Subcutaneous abdominal adipose tissue (tissue), 5 donors: ENCODE data around the gene BPIFA1.

Experiments
- H3K27ac ChIP-seq: one replicate; pipeline ENCODE4 v1.7.0; 2013; ENCODE audit warnings: low read depth, mild to moderate bottlenecking, inconsistent platforms, low read length, moderate library complexity
- H3K27me3 ChIP-seq, 5 donors: one replicate each; pipeline ENCODE4 v1.7.0; 2013; ENCODE audit warnings: low read length in 5 of 5, inconsistent platforms in 1 of 5; ENCODE audit not compliant: control insufficient read depth in 5 of 5, insufficient read depth in 4 of 5
- H3K36me3 ChIP-seq, 5 donors: one replicate each; pipeline ENCODE4 v1.7.0; 2013; ENCODE audit warnings: low read length in 5 of 5; ENCODE audit not compliant: control insufficient read depth in 5 of 5, insufficient read depth in 5 of 5
- H3K4me1 ChIP-seq, 5 donors: one replicate each; pipeline ENCODE4 v1.7.0; 2013; ENCODE audit warnings: low read length in 5 of 5, mild to moderate bottlenecking in 3 of 5, moderate library complexity in 1 of 5; ENCODE audit not compliant: control insufficient read depth in 5 of 5, insufficient read depth in 5 of 5
- H3K4me3 ChIP-seq, 5 donors: one replicate each; pipeline ENCODE4 v1.7.0; 2013; ENCODE audit warnings: low read length in 5 of 5, low read depth in 1 of 5
- H3K9ac ChIP-seq, 5 donors: one replicate each; pipeline ENCODE4 v1.7.0; 2013; ENCODE audit warnings: low read length in 5 of 5, mild to moderate bottlenecking in 4 of 5, moderate library complexity in 3 of 5
- H3K9me3 ChIP-seq, 5 donors: one replicate each; pipeline ENCODE4 v1.7.0; 2013; ENCODE audit warnings: low read length in 5 of 5; ENCODE audit not compliant: control insufficient read depth in 5 of 5
- donor health status: healthy.
- donor health status: healthy.
- donor health status: healthy.
- donor health status: healthy.
- donor health status: healthy.

BPIFA1 gene

DNA sequence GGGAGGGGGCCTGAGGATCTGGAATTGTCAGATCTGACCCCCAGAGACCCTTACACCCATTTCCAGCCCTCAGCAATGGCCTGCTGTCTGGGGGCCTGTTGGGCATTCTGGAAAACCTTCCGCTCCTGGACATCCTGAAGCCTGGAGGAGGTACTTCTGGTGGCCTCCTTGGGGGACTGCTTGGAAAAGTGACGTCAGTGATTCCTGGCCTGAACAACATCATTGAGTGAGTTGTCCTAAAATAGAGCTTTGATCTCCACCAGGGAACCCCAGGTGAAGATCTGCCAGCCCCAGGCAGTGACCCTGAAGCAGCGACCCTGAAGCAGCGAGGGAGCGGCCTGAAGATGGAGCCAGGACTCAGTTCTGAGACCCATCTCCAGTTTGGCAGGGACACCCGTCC, 2.2 kb downstream of the BPIFA1 start:
- Histone ChIP-seq H3K9ac (no peak overlapping the region), H3K27ac (no peak overlapping the region), H3K4me3 (no peak overlapping the region), H3K4me1 (no peaks in the 10 kb centered on the region), H3K9me3 (no peaks in the 10 kb centered on the region), H3K27me3 (peaks cover 0 to 26% (median 3%) of the 10 kb centered on the region in 5 donors), H3K36me3 (no peaks in the 10 kb centered on the region)

- Histone ChIP-seq H3K4me1 (no peaks in the 10 kb centered on the region), H3K9me3 (no peaks in the 10 kb centered on the region), H3K9ac (no peak overlapping the region), H3K4me3 (no peak overlapping the region), H3K27me3 (peaks cover 0 to 20% (median 3%) of the 10 kb centered on the region in 5 donors), H3K27ac (no peak overlapping the region), H3K36me3 (no peaks in the 10 kb centered on the region)
Observed at GRCh38 chr20:33239418-33239817, 3.6 kb downstream of the BPIFA1 start.

DNA sequence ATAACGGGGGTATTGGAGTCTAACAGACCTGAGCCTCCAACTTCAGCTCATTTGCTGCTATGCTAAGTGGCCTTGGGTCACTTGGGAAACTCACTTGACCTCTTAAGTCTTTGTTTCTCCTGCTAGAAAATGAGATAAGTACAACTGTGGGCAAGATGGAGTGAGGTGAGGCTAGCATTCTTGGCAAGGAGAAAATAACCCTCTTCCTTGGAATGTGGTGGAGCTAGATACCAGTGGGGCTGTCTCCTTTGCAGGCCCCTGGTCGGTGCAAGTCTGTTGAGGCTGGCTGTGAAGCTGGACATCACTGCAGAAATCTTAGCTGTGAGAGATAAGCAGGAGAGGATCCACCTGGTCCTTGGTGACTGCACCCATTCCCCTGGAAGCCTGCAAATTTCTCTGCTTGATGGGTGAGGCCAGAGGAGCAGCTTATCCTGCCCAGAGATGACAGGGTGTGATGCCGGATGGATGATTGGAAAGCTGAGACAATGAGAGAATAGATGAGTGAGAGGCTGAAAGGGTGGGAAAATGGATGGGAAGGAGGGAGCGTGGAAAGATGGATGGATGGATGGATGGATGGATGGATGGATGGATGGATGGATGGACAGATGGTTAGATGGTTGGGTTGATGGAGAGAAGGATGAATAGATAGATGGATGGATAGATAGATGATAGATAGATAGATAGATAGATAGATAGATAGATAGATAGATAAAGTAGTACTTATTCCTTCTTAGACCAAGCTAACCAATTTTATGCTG, 4.4 kb downstream of the BPIFA1 start:
- H3K4me3 ChIP-seq, result no peak overlapping the region
- no peak overlapping the region for H3K9ac ChIP-seq
- no peak overlapping the region for H3K27ac ChIP-seq
- no peaks in the 10 kb centered on the region for H3K36me3 ChIP-seq
- H3K4me1 ChIP-seq, result no peaks in the 10 kb centered on the region
- peaks cover 0 to 20% (median 3%) of the 10 kb centered on the region in 5 donors for H3K27me3 ChIP-seq
- no peaks in the 10 kb centered on the region for H3K9me3 ChIP-seq

- no peak overlapping the region for H3K9ac ChIP-seq
- H3K4me3 ChIP-seq, result no peak overlapping the region
- no peaks in the 10 kb centered on the region for H3K36me3 ChIP-seq
- H3K9me3 ChIP-seq, result no peaks in the 10 kb centered on the region
- no peak overlapping the region for H3K27ac ChIP-seq
- H3K27me3 ChIP-seq, result peaks cover 0 to 20% (median 3%) of the 10 kb centered on the region in 5 donors
- no peaks in the 10 kb centered on the region for H3K4me1 ChIP-seq
Observed at GRCh38 chr20:33240923-33241322, 5.1 kb downstream of the BPIFA1 start.

DNA sequence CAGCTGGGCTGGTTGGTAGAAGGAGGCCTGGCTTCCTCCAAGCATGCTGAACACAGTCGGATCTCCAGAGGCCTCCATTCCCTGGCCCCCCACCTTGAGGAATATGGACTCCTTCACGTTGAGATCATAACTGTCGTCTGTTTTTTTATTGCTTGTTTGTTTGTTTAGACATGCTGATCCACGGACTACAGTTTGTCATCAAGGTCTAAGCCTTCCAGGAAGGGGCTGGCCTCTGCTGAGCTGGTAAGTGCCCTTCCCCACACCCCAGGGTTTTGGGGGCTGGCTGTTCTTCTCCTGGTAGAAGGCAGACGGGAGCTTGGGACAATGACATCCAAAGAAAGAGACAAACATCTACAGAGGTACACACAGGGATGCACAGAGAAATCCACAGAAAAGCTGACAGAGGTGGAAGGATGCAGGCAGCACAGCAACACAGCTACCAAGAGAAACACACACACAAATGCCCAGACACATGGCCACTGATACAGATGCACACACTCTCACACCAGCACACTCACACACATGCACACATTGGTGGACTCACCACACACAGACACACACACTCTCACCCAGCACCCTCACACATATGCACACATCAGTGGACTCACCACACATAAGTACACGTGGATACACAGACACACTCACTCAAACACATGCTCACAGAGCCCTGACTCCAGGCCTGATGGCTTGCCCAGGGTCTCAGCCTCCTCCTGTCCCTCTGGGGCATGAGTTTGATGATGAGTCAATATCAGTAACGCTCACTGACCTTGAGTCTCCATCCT, 6.7 kb downstream of the BPIFA1 start:
- peaks cover 0 to 13% (median under 1%) of the 10 kb centered on the region in 5 donors for H3K27me3 ChIP-seq
- H3K27ac ChIP-seq, result no peak overlapping the region
- H3K9me3 ChIP-seq, result no peaks in the 10 kb centered on the region
- H3K4me3 ChIP-seq, result no peak overlapping the region
- no peaks in the 10 kb centered on the region for H3K36me3 ChIP-seq
- no peak overlapping the region for H3K9ac ChIP-seq
- H3K4me1 ChIP-seq, result no peaks in the 10 kb centered on the region

GRCh38 chr20:33246077-33246476, 10.3 kb downstream of the BPIFA1 start:
- H3K36me3 ChIP-seq, result no peaks in the 10 kb centered on the region
- H3K9me3 ChIP-seq, result no peaks in the 10 kb centered on the region
- H3K27ac ChIP-seq, result no peak overlapping the region
- peaks cover 0 to 9% (median 0%) of the 10 kb centered on the region in 5 donors for H3K27me3 ChIP-seq
- no peak overlapping the region for H3K9ac ChIP-seq
- no peak overlapping the region for H3K4me3 ChIP-seq
- no peaks in the 10 kb centered on the region for H3K4me1 ChIP-seq

DNA sequence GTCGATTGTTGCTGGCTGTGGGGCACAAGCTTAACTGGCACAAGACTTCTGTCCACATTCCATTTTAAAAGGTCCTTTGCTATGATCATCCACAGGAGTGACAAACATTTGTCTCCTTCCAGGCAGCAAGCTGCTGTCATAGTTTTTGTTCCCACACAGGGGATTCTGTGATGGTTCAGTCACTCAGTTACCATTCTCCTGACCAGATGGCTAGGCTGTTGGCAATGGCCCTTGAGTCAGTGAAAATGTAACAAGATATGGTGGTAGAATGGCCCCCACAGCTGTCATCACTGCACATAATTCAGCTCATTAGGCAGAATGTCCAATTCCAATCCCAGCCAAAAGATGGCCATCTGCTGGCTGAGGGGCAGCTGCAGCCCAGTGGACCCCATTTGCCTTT, 13.7 kb downstream of the BPIFA1 start:
- no peaks in the 10 kb centered on the region for H3K4me1 ChIP-seq
- H3K9me3 ChIP-seq, result no peaks in the 10 kb centered on the region
- no peak overlapping the region for H3K9ac ChIP-seq
- no peaks in the 10 kb centered on the region for H3K27me3 ChIP-seq
- no peaks in the 10 kb centered on the region for H3K36me3 ChIP-seq
- H3K27ac ChIP-seq, result no peak overlapping the region
- no peak overlapping the region for H3K4me3 ChIP-seq

DNA sequence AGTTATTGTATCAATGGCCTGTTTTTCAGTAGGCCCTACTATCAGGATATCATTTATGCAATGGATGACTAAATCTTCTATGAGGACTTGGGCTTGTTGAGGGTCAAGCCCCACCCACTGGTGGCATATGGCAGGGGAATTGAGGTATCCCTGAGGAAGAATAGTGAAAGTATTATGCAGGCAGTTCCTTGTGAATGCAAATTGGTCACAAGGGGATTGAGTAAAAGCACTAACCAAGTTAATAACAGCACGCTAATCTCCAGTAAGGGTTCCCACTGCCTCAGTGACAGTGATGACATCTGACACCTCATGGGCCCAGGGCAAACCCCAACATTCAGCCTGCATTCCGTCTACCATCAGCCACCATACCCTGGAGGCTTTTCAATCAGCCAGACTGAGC, 14.9 kb downstream of the BPIFA1 start:
- Histone ChIP-seq H3K9me3 (no peaks in the 10 kb centered on the region), H3K27me3 (no peaks in the 10 kb centered on the region), H3K4me1 (no peaks in the 10 kb centered on the region), H3K4me3 (no peak overlapping the region), H3K27ac (no peak overlapping the region), H3K36me3 (no peaks in the 10 kb centered on the region), H3K9ac (no peak overlapping the region)

DNA sequence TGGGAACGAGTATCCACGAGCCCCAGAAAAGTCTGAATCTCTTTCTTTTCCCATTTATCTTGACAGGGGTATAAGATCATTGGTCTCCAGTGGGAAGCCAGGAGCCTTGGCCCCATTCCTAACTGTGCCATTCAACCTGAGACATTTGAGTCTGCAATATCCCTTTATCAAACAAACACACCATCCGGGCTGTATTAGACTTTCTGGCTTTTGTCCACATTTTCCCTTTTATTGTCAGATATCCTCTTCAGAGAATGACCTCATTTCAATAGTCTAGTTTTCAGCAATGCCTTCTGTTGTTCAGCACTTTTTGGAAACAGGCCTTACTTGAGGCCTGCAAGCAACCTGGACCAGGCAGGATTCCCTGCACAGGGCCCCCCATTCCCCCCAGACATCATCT, 15.7 kb downstream of the BPIFA1 start:
- Histone ChIP-seq H3K4me3 (no peak overlapping the region), H3K9ac (no peak overlapping the region), H3K4me1 (no peaks in the 10 kb centered on the region), H3K9me3 (peaks cover 0 to 2% (median 0%) of the 10 kb centered on the region in 5 donors), H3K27me3 (no peaks in the 10 kb centered on the region), H3K27ac (no peak overlapping the region), H3K36me3 (no peaks in the 10 kb centered on the region)

DNA sequence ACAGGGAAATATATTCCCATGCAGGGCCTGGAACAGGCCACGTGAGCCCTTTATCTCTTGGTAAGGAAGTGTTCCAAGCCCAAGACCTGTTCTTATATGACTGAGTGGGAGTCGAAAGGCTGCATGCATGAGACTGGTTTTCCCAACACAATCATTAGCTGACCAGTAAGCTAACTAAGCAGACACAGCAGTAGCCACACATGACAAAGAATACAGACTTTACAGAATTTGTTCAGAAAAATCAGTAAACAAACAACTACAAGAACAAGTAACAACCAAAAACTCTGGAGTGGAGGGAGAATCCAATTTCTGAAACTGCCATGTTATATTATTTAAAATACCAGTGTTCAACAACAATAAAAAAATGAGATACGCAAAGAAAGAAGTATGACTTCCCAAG, 16.7 kb downstream of the BPIFA1 start:
- Histone ChIP-seq H3K27ac (no peak overlapping the region), H3K36me3 (no peaks in the 10 kb centered on the region), H3K9me3 (peaks cover 0 to 2% (median 0%) of the 10 kb centered on the region in 5 donors), H3K4me3 (no peak overlapping the region), H3K4me1 (no peaks in the 10 kb centered on the region), H3K27me3 (no peaks in the 10 kb centered on the region), H3K9ac (no peak overlapping the region)
